ENCODE measurements around the gene CTNNBIP1.

CTNNBIP1 gene

DNA sequence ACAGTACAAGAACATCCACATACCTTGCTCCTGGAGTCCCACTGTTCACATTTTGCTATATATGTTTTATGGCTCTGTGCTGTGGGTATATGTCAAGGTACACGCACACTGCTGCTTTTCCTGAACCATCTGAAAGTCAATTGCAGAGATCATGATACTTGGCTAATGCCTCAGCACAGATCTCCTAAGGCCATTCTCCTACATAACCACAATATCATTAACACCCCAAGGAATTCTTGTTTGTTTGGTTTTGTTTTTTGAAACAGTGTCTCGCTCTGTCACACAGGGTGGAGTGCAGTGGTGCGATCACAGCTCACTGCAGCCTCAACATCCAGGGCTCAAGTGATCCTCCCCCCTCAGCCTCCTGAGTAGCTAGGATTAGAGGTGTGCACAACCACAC, 16.0 kb downstream of the CTNNBIP1 start:
- ChIA-PET CTCF (interaction anchor here (0.9 to 2.0 kb wide), 4 partner anchors 19 to 108 kb away, joined by 3 to 5 read pairs (median 4); no protein-coding TSS in a partner anchor), POLR2A (no interaction called here)
- WGBS (ENCODE audit: insufficient coverage) = no CpG with 5 or more reads among the region's 3 CpGs
- Histone ChIP-seq H3K4me1 (ENCODE audit: control extremely low read depth in 1 of 4, control insufficient read depth in 4 of 4, insufficient read depth in 4 of 4, low read length in 3 of 4) (peaks cover 18 to 53% (median 49%) of the 10 kb centered on the region in 4 experiments), H3K36me3 (ENCODE audit: control insufficient read depth in 4 of 4, insufficient read depth in 4 of 4, low read length in 3 of 4) (peaks cover 0 to 3% (median 0%) of the 10 kb centered on the region in 4 experiments), H3K27ac (ENCODE audit: insufficient read depth in 1 of 2, low read depth in 1 of 2, low read length in 2 of 2, poor library complexity in 1 of 2, severe bottlenecking in 2 of 2) (peak overlapping the region in 1 of 2 experiments; percentile 80), H3K9me3 (ENCODE audit: control extremely low read depth in 1 of 5, control insufficient read depth in 4 of 5, insufficient read depth in 2 of 5, low read depth in 1 of 5, low read length in 4 of 5) (no peaks in the 10 kb centered on the region), H3K27me3 (replicated peaks in 2 of 5; ENCODE audit: control insufficient read depth in 4 of 5, insufficient read depth in 5 of 5, low read length in 4 of 5) (no peaks in the 10 kb centered on the region), H3K4me3 (ENCODE audit: control insufficient read depth in 1 of 7, extremely low read depth in 1 of 7, insufficient read depth in 4 of 7, low read depth in 2 of 7, low read length in 6 of 7) (peak overlapping the region in 1 of 7 experiments; percentile 68)
- no peak for DNase-seq

DNA sequence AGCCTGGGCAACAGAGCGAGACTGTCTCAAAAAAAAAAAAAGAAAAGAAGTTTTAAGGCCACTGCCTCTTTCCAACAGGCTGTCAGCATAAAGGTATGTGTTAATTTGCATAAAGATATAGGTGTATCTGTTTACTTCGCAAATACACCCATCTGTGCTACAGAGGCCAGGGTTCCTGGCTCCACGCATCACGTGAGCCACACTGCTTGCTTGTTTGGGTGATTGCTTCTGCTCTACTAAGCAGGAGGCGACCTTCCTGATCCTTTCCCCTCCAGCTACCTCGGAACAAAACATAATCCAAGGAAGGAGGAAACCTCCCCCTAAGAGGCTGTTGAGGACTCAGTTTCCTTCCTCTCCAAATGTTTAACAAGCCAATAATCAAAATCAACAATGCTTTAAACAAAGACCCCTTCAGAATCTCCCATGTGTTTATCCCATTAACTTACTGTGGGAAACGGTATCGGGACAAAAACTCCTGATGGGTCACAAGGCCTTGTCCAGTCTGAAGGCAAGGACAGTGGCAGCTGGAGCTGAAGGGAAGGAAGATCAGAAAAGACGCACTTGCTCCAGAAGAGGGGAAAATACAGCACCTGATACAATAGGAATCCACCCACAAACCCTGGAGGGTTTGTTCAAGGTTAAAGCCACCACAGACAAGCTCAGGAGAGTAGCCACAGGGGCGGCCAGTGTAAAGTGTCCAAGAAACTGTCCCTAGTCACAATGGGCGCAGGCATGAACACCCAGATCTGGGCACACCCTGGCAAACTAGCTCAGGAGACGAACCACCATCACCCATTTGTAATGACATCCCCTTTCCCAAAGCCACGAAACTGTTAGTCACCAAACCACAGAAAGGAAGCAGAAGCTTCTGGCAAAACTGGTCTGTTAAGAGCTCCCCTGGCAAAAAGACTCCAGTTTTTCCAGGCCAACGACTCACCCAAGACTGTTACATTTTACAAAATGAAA, 17.2 kb downstream of the CTNNBIP1 start:
- CTCF ChIA-PET = interaction anchor here (0.6 to 5.4 kb wide), 7 partner anchors 15 to 168 kb away, joined by 3 to 16 read pairs (median 3); no protein-coding TSS in a partner anchor
- peak overlapping the region; percentile 52 to 80 for H3K27ac ChIP-seq (ENCODE audit: insufficient read depth in 1 of 2, low read depth in 1 of 2, low read length in 2 of 2, poor library complexity in 1 of 2, severe bottlenecking in 2 of 2)
- H3K9me3 ChIP-seq (ENCODE audit: control extremely low read depth in 1 of 5, control insufficient read depth in 4 of 5, insufficient read depth in 2 of 5, low read depth in 1 of 5, low read length in 4 of 5) = no peaks in the 10 kb centered on the region
- H3K4me1 ChIP-seq (ENCODE audit: control extremely low read depth in 1 of 4, control insufficient read depth in 4 of 4, insufficient read depth in 4 of 4, low read length in 3 of 4) = peaks cover 18 to 60% (median 58%) of the 10 kb centered on the region in 4 experiments
- no peaks in the 10 kb centered on the region for H3K27me3 ChIP-seq (replicated peaks in 2 of 5; ENCODE audit: control insufficient read depth in 4 of 5, insufficient read depth in 5 of 5, low read length in 4 of 5)
- DNase-seq = peak; percentile 68 to 90 (median 84)
- WGBS (ENCODE audit: insufficient coverage) = 59% methylated on average over 11 of the region's 14 CpGs
- H3K36me3 ChIP-seq (ENCODE audit: control insufficient read depth in 4 of 4, insufficient read depth in 4 of 4, low read length in 3 of 4) = peaks cover 0 to 3% (median under 1%) of the 10 kb centered on the region in 4 experiments
- POLR2A ChIA-PET = interaction anchor here (0.6 to 1.0 kb wide), 2 partner anchors 18 to 312 kb away, joined by 3 to 5 read pairs; partner anchors contain the start of gene CTNNBIP1
- H3K4me3 ChIP-seq (ENCODE audit: control insufficient read depth in 1 of 7, extremely low read depth in 1 of 7, insufficient read depth in 4 of 7, low read depth in 2 of 7, low read length in 6 of 7) = peak overlapping the region in 5 of 7 experiments; percentile 15 to 68 (median 46)

DNA sequence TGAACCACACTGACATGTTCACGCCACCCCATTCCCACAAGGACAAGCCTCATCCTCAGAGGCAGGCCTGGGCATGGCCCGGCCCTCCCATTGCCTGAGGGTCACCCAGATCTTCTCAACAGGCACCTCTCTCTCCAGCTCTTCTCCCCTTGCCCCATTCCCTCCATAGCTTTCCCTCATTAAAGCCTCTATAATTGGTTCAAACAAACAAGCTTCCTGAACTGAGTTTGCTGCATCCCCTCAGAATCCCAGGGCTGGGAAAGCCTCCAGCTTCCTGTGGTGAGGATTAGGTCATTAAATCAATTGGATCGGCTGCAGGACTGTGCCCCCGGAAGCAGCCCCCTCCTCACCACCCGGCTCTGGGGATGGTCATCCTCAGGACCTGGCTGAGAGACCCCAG, 18.9 kb downstream of the CTNNBIP1 start:
- no peak for DNase-seq
- Histone ChIP-seq H3K4me1 (ENCODE audit: control extremely low read depth in 1 of 4, control insufficient read depth in 4 of 4, insufficient read depth in 4 of 4, low read length in 3 of 4) (peaks cover 18 to 60% (median 58%) of the 10 kb centered on the region in 4 experiments), H3K27ac (ENCODE audit: insufficient read depth in 1 of 2, low read depth in 1 of 2, low read length in 2 of 2, poor library complexity in 1 of 2, severe bottlenecking in 2 of 2) (no peak overlapping the region), H3K27me3 (replicated peaks in 2 of 5; ENCODE audit: control insufficient read depth in 4 of 5, insufficient read depth in 5 of 5, low read length in 4 of 5) (no peaks in the 10 kb centered on the region), H3K4me3 (ENCODE audit: control insufficient read depth in 1 of 7, extremely low read depth in 1 of 7, insufficient read depth in 4 of 7, low read depth in 2 of 7, low read length in 6 of 7) (no peak overlapping the region), H3K36me3 (ENCODE audit: control insufficient read depth in 4 of 4, insufficient read depth in 4 of 4, low read length in 3 of 4) (peaks cover 0 to 13% (median 3%) of the 10 kb centered on the region in 4 experiments), H3K9me3 (ENCODE audit: control extremely low read depth in 1 of 5, control insufficient read depth in 4 of 5, insufficient read depth in 2 of 5, low read depth in 1 of 5, low read length in 4 of 5) (no peaks in the 10 kb centered on the region)
- CTCF ChIA-PET = interaction anchor here (0.5 to 7.1 kb wide), 9 partner anchors 14 to 136 kb away, joined by 3 to 34 read pairs (median 6); partner anchors contain the start of genes LZIC and NMNAT1
- POLR2A ChIA-PET = interaction anchor here (0.6 kb wide), 1 partner anchor 420 kb away, joined by 4 read pairs; no protein-coding TSS in a partner anchor
- WGBS (ENCODE audit: insufficient coverage) = 58% methylated on average over 5 of the region's 5 CpGs

DNA sequence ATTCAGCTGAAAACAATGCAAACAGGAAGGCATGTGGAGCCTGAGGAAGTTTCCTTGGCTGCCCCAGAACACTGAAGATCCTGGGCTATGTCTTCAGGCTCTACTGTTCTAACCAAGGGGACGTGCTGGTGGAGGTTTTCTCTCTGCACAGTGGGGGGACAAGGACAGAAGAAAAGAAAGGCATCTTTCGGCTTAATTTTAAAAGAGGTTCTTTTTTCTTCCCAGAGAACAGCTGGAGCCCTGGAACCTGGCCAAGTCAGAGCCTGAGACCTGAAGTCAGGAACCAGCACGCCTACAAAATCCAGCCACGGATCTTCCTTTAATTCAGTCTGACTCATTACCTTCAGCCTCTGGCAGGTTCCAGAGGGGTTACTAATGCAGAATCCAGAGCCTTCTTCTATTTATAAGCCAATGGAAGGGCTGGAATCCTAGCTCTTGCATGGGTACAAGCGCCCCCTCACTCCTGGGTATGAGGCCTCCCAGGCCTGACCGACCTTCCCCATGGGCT, 19.8 kb downstream of the CTNNBIP1 start:
- POLR2A ChIA-PET = interaction anchor here (1.1 kb wide), 1 partner anchor 19 kb away, joined by 3 read pairs; no protein-coding TSS in a partner anchor
- peak overlapping the region in 1 of 2 experiments; percentile 50 for H3K27ac ChIP-seq (ENCODE audit: insufficient read depth in 1 of 2, low read depth in 1 of 2, low read length in 2 of 2, poor library complexity in 1 of 2, severe bottlenecking in 2 of 2)
- 16% methylated on average over 6 of the region's 6 CpGs for WGBS (ENCODE audit: insufficient coverage)
- CTCF ChIA-PET = interaction anchor here (0.6 to 7.1 kb wide), 9 partner anchors 13 to 257 kb away, joined by 3 to 34 read pairs (median 6); partner anchors contain the start of genes LZIC and NMNAT1
- H3K27me3 ChIP-seq (replicated peaks in 2 of 5; ENCODE audit: control insufficient read depth in 4 of 5, insufficient read depth in 5 of 5, low read length in 4 of 5) = no peaks in the 10 kb centered on the region
- peak overlapping the region in 1 of 7 experiments; percentile 28 for H3K4me3 ChIP-seq (ENCODE audit: control insufficient read depth in 1 of 7, extremely low read depth in 1 of 7, insufficient read depth in 4 of 7, low read depth in 2 of 7, low read length in 6 of 7)
- H3K4me1 ChIP-seq (ENCODE audit: control extremely low read depth in 1 of 4, control insufficient read depth in 4 of 4, insufficient read depth in 4 of 4, low read length in 3 of 4) = peaks cover 18 to 60% (median 58%) of the 10 kb centered on the region in 4 experiments
- peaks cover 0 to 17% (median 3%) of the 10 kb centered on the region in 4 experiments for H3K36me3 ChIP-seq (ENCODE audit: control insufficient read depth in 4 of 4, insufficient read depth in 4 of 4, low read length in 3 of 4)
- no peaks in the 10 kb centered on the region for H3K9me3 ChIP-seq (ENCODE audit: control extremely low read depth in 1 of 5, control insufficient read depth in 4 of 5, insufficient read depth in 2 of 5, low read depth in 1 of 5, low read length in 4 of 5)
- DNase-seq = peak in 2 of 3 donors; percentile 50 to 58

DNA sequence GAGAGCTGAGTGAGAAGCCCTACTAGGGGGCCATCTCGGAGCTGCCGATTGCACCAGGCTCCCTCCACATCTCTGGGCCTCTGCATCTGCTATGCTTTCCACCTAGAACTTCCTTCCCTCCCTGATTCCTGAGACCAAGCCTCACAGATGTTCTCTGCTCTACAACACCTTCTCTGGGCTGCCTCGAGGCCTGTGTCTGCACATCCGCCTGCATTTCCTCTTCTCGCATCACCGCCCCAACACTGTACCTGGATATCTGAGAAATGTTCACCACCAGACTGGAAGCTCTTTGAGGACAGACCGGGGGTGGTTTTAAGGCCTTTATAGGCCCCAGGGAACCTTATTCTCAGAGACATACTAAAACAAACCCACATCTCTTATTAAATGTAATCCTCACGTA, 20.7 kb downstream of the CTNNBIP1 start:
- peaks cover 0 to 26% (median 3%) of the 10 kb centered on the region in 4 experiments for H3K36me3 ChIP-seq (ENCODE audit: control insufficient read depth in 4 of 4, insufficient read depth in 4 of 4, low read length in 3 of 4)
- CTCF ChIA-PET = interaction anchor here (1.3 to 7.1 kb wide), 6 partner anchors 12 to 24 kb away, joined by 3 to 34 read pairs (median 12); no protein-coding TSS in a partner anchor

DNA sequence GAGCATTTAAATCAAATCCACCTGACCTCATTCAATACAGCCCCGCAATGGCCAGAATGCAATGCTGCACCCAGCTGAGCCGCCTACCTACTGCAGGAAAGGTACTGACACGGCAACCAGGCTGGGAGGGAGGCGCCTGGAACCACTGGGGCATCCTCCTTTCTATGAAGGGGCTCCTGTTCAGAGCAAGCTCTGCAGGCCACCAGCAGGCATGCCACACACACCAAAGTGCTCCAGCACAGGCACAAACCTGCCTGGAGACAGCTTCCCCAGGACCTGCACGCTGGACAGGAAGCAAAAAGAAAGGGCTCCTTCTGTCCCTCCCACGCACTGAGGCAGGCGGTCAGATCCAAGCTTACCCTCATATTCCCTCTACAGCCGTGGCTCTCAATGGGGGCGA, 21.2 kb downstream of the CTNNBIP1 start:
- H3K36me3 ChIP-seq (ENCODE audit: control insufficient read depth in 4 of 4, insufficient read depth in 4 of 4, low read length in 3 of 4) = peaks cover 0 to 26% (median 3%) of the 10 kb centered on the region in 4 experiments
- no peaks in the 10 kb centered on the region for H3K27me3 ChIP-seq (replicated peaks in 2 of 5; ENCODE audit: control insufficient read depth in 4 of 5, insufficient read depth in 5 of 5, low read length in 4 of 5)
- H3K27ac ChIP-seq (ENCODE audit: insufficient read depth in 1 of 2, low read depth in 1 of 2, low read length in 2 of 2, poor library complexity in 1 of 2, severe bottlenecking in 2 of 2) = peak overlapping the region; percentile 19 to 50
- no peak for DNase-seq
- ChIA-PET CTCF (interaction anchor here (1.0 to 7.1 kb wide), 6 partner anchors 11 to 20 kb away, joined by 3 to 34 read pairs (median 10); no protein-coding TSS in a partner anchor), POLR2A (no interaction called here)
- H3K4me3 ChIP-seq (ENCODE audit: control insufficient read depth in 1 of 7, extremely low read depth in 1 of 7, insufficient read depth in 4 of 7, low read depth in 2 of 7, low read length in 6 of 7) = no peak overlapping the region
- no peaks in the 10 kb centered on the region for H3K9me3 ChIP-seq (ENCODE audit: control extremely low read depth in 1 of 5, control insufficient read depth in 4 of 5, insufficient read depth in 2 of 5, low read depth in 1 of 5, low read length in 4 of 5)
- peaks cover 15 to 62% (median 53%) of the 10 kb centered on the region in 4 experiments for H3K4me1 ChIP-seq (ENCODE audit: control extremely low read depth in 1 of 4, control insufficient read depth in 4 of 4, insufficient read depth in 4 of 4, low read length in 3 of 4)
- WGBS (ENCODE audit: insufficient coverage) = 87% methylated on average over 9 of the region's 9 CpGs

More for the DNA sequence above, 20.7 kb downstream of the CTNNBIP1 start:
- POLR2A ChIA-PET = interaction anchor here (1.1 kb wide), 1 partner anchor 20 kb away, joined by 3 read pairs; no protein-coding TSS in a partner anchor
- peaks cover 18 to 62% (median 58%) of the 10 kb centered on the region in 4 experiments for H3K4me1 ChIP-seq (ENCODE audit: control extremely low read depth in 1 of 4, control insufficient read depth in 4 of 4, insufficient read depth in 4 of 4, low read length in 3 of 4)
- peak in 1 of 3 donors; percentile 19 for DNase-seq
- WGBS (ENCODE audit: insufficient coverage) = 52% methylated on average over 7 of the region's 8 CpGs
- peak overlapping the region; percentile 19 to 50 for H3K27ac ChIP-seq (ENCODE audit: insufficient read depth in 1 of 2, low read depth in 1 of 2, low read length in 2 of 2, poor library complexity in 1 of 2, severe bottlenecking in 2 of 2)
- H3K4me3 ChIP-seq (ENCODE audit: control insufficient read depth in 1 of 7, extremely low read depth in 1 of 7, insufficient read depth in 4 of 7, low read depth in 2 of 7, low read length in 6 of 7) = no peak overlapping the region
- H3K9me3 ChIP-seq (ENCODE audit: control extremely low read depth in 1 of 5, control insufficient read depth in 4 of 5, insufficient read depth in 2 of 5, low read depth in 1 of 5, low read length in 4 of 5) = no peaks in the 10 kb centered on the region
- H3K27me3 ChIP-seq (replicated peaks in 2 of 5; ENCODE audit: control insufficient read depth in 4 of 5, insufficient read depth in 5 of 5, low read length in 4 of 5) = no peaks in the 10 kb centered on the region
